ENCODE measurements around the gene ERCC4. TPM values are rescaled to one million over a fixed set of nuclear protein-coding genes. Genes with fewer than 3 reads are reported as not detected.
A peak's percentile ranks its signal among the peaks of the same experiment; 100 is the strongest.

Gene ERCC4
- total RNA-seq, 1 donor from 2014 or later = 7.2 TPM

DNA sequence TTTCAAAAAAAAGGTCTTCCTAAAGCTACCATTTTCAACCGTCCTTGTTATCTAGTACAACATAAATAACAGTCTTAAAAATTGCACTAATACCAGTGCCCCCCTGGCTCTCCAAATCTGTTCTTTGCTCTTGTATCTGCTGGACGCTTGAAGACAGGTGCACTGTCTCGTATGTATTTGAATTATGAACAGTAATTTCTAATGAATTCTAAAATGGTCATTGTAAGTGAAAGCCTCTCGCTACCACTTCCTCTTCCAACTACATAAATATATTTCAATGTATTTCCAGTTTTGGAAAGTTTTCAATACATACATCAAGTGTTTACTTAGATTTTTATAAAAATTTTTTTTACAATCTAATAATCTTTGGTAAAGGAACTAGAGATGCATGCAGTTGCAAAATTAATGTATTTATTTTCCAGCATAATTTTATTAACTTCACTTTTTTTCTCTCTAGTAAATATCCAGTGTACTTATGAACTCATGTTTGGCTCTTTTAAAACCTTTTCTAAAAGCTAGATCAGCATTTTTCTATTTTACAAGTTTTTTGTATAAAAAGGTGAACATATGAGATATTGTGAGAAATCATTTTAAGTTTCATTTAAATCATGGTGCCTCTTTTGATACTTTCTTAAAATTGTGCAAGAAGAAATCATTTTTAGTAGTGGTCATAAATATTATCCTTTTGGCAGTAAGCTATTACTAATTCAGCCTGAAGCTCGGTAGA is 31.0 kb downstream of the ERCC4 start:
- TF ChIP-seq, protein P1, sequence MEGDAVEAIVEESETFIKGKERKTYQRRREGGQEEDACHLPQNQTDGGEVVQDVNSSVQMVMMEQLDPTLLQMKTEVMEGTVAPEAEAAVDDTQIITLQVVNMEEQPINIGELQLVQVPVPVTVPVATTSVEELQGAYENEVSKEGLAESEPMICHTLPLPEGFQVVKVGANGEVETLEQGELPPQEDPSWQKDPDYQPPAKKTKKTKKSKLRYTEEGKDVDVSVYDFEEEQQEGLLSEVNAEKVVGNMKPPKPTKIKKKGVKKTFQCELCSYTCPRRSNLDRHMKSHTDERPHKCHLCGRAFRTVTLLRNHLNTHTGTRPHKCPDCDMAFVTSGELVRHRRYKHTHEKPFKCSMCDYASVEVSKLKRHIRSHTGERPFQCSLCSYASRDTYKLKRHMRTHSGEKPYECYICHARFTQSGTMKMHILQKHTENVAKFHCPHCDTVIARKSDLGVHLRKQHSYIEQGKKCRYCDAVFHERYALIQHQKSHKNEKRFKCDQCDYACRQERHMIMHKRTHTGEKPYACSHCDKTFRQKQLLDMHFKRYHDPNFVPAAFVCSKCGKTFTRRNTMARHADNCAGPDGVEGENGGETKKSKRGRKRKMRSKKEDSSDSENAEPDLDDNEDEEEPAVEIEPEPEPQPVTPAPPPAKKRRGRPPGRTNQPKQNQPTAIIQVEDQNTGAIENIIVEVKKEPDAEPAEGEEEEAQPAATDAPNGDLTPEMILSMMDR (IDR thresholded peaks at IDR 0.05; ENCODE audit: insufficient read depth, low read length, poor library complexity, severe bottlenecking) = no peak

DNA sequence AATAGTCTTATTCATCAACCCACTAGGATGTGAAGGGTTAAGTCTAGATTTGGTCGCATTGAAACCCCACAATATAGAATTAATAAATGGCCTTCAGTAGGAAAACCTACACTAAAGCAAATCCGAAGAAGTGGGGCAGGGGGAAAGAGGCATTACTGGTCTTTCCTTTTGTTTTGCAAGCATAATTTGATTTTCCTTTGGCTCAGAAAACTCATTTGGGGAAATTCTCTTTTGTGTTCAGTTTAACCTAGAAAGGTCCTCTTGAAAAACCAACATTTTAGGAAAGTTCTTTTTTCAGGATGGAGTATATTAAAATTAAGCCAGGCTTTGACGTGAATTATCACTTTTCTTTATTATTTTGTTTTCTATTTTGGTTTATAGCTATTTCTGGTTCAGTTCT is 31.7 kb downstream of the ERCC4 start:
- Histone ChIP-seq H3K36me3 (ENCODE audit: control insufficient read depth, insufficient read depth, low read length) (no peaks in the 10 kb centered on the region), H3K27me3 (ENCODE audit: control insufficient read depth, insufficient read depth, low read length) (no peaks in the 10 kb centered on the region), H3K4me3 (ENCODE audit: low read depth, low read length) (no peak overlapping the region)
- TF ChIP-seq, protein P1 (IDR thresholded peaks at IDR 0.05; ENCODE audit: insufficient read depth, low read length, poor library complexity, severe bottlenecking) = no peak
- DNase-seq (ENCODE audit: low read depth) = no peak

More for the DNA sequence above, 31.0 kb downstream of the ERCC4 start:
- Histone ChIP-seq H3K4me3 (ENCODE audit: low read depth, low read length) (no peak overlapping the region), H3K36me3 (ENCODE audit: control insufficient read depth, insufficient read depth, low read length) (no peaks in the 10 kb centered on the region), H3K27me3 (ENCODE audit: control insufficient read depth, insufficient read depth, low read length) (no peaks in the 10 kb centered on the region)
- DNase-seq (ENCODE audit: low read depth) = no peak

DNA sequence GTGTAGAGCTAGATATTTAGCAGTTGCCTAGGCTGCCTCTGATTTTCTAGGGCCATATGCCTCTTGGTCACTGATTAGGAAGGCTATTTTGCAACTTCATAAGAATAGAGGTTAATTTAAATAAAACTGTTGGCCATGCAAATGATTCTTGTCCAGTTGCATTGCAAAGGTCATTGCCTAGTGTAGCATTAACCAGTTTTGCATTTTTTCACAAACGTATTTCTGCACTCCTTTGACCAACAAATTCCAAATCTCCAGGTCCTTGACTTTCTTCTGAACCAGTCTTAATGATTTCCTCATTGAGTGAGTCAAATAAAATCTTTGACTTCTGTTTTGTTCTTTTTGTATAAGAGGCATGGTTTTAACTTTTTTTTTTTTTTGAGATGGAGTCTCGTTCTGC is 33.5 kb downstream of the ERCC4 start:
- no peak overlapping the region for H3K4me3 ChIP-seq (ENCODE audit: low read depth, low read length)
- H3K27me3 ChIP-seq (ENCODE audit: control insufficient read depth, insufficient read depth, low read length) = no peaks in the 10 kb centered on the region
- H3K36me3 ChIP-seq (ENCODE audit: control insufficient read depth, insufficient read depth, low read length) = no peaks in the 10 kb centered on the region
- DNase-seq (ENCODE audit: low read depth) = no peak
- TF ChIP-seq, protein P1 (IDR thresholded peaks at IDR 0.05; ENCODE audit: insufficient read depth, low read length, poor library complexity, severe bottlenecking) = no peak

GRCh38 chr16:13956635-13957196 is 36.8 kb downstream of the ERCC4 start:
- DNase-seq (ENCODE audit: low read depth) = no peak
- H3K27me3 ChIP-seq (ENCODE audit: control insufficient read depth, insufficient read depth, low read length) = no peaks in the 10 kb centered on the region
- no peak overlapping the region for H3K4me3 ChIP-seq (ENCODE audit: low read depth, low read length)
- H3K36me3 ChIP-seq (ENCODE audit: control insufficient read depth, insufficient read depth, low read length) = no peaks in the 10 kb centered on the region
- TF ChIP-seq, protein P1 (IDR thresholded peaks at IDR 0.05; ENCODE audit: insufficient read depth, low read length, poor library complexity, severe bottlenecking) = no peak

DNA sequence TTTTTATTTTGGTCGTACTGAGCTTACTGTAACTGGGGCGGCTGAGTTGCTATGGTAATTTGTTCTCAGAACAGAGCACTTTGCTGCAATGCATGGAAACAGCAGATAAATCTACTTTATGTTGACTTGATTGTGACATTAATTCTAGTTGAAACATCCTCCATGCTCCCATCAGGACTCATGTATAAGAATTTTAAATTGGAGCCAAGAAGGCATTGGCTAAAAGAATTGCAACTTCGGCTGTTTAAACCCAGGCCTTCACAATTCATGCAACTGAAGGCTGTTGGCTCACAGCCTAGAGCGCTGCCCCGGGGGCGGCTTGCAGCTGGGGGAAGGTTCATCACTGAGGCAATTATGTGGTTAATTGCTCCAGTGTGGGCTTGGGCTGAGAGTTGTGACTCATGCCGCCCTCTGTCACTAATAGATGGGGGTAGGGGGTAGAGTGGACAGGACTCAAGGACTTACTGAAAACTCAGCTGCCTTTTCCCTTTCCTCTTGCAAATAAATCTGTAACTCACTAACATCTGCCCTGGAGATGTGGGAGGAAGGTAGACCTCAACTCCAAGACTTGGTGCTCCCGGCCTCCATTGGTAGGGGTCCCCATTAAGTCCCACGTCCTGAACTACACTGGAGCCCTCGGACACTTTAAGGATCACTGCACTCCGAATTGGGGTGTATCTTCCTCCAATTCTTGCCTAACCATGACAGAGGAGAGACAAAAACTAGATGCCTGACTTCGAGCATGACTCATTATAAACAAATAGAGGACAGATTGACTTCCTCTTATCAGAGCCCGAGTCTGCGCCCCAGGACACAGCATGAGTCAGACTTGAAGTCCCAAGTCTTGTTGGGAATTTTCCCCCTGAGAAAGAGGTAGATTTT is 37.5 kb downstream of the ERCC4 start:
- peak; percentile 91 for DNase-seq (ENCODE audit: low read depth)
- H3K27me3 ChIP-seq (ENCODE audit: control insufficient read depth, insufficient read depth, low read length) = no peaks in the 10 kb centered on the region
- H3K4me3 ChIP-seq (ENCODE audit: low read depth, low read length) = no peak overlapping the region
- TF ChIP-seq, protein P1 (IDR thresholded peaks at IDR 0.05; ENCODE audit: insufficient read depth, low read length, poor library complexity, severe bottlenecking) = no peak
- H3K36me3 ChIP-seq (ENCODE audit: control insufficient read depth, insufficient read depth, low read length) = no peaks in the 10 kb centered on the region

All from kidney epithelial cell (primary cell).